ENCODE results near the gene MGMT. TPM values are rescaled to one million over a fixed set of nuclear protein-coding genes. Genes with fewer than 3 reads are reported as not detected.

The MGMT gene
- total and polyA plus RNA-seq, 2 of the 4 experiments (the other 2 are of a cell fraction), result 11.5 to 17.8 TPM

- ChIA-PET POLR2A (ENCODE audit: unreplicated experiment) (no interaction called here), CTCF (no interaction called here)
- no peak overlapping the region for H2AFZ ChIP-seq (replicated peaks; ENCODE audit: low read length, poor library complexity)
- no peak overlapping the region for H3K27ac ChIP-seq (ENCODE audit: insufficient read depth, low read length)
- H3K4me1 ChIP-seq (ENCODE audit: control insufficient read depth, insufficient read depth, low read length), result no peaks in the 10 kb centered on the region
- H2BK20ac ChIP-seq (ENCODE audit: low read depth, low read length), result no peak overlapping the region
- no peak overlapping the region for H2AK9ac ChIP-seq (replicated peaks; ENCODE audit: low read depth, low read length, poor library complexity)
- ATAC-seq (ENCODE audit: low read depth), result no peak
- 0 out of 2 replicates have a peak, but pooled peaks cover 2% of the 10 kb centered on the region for H3K9me3 ChIP-seq (ENCODE audit: control insufficient read depth, insufficient read depth, low read length)
- no peak overlapping the region for H3K14ac ChIP-seq (replicated peaks; ENCODE audit: low read depth, low read length)
- no peaks in the 10 kb centered on the region for H4K20me1 ChIP-seq (ENCODE audit: insufficient read depth, low read length)
- in situ Hi-C loops (cut with MboI; ENCODE audit: low sequenced_read_pairs) (no loop called here), intact Hi-C loops (cut with micrococcal nuclease) (no loop called here), dilution Hi-C loops (cut with HindIII; ENCODE audit: low sequenced_read_pairs, unreplicated experiment) (no loop called here)
- BruUV-seq (replicated peaks), result no TSS peak
- H4K8ac ChIP-seq (ENCODE audit: low read depth in 2 of 2, low read length in 2 of 2), result no peak overlapping the region
- TF ChIP-seq BHLHE40 (IDR thresholded peaks at IDR 0.05; ENCODE audit: low read depth, low read length), result no peak
- no peak for TF ChIP-seq RCOR1 (IDR thresholded peaks at IDR 0.05; ENCODE audit: insufficient replicate concordance, low read length)
- no peak for TF ChIP-seq POLR2A (IDR thresholded peaks at IDR 0.05; ENCODE audit: low read depth, low read length)
- TF ChIP-seq CTCF (conservative IDR thresholded peaks at IDR 0.05; ENCODE audit: low read depth, low read length), result no peak
- no peak for TF ChIP-seq SMC3 (IDR thresholded peaks at IDR 0.05; ENCODE audit: low read depth, low read length)
- TF ChIP-seq RAD21 (IDR thresholded peaks at IDR 0.05; ENCODE audit: low read length), result no peak
- no peak for TF ChIP-seq FOS (IDR thresholded peaks at IDR 0.05; ENCODE audit: low read depth, low read length)
- TF ChIP-seq CHD1 (IDR thresholded peaks at IDR 0.05; ENCODE audit: low read depth, low read length), result no peak
- no peak for TF ChIP-seq ELK1 (IDR thresholded peaks at IDR 0.05; ENCODE audit: borderline replicate concordance, low read depth, low read length)
- no peak for TF ChIP-seq MAZ (IDR thresholded peaks at IDR 0.05; ENCODE audit: borderline replicate concordance, low read depth, low read length)
- TF ChIP-seq MXI1 (IDR thresholded peaks at IDR 0.05; ENCODE audit: borderline replicate concordance, low read depth, low read length), result no peak
- TF ChIP-seq NFE2L2 (IDR thresholded peaks at IDR 0.05; ENCODE audit: low read depth, low read length), result no peak
- TF ChIP-seq MAFK (IDR thresholded peaks at IDR 0.05; ENCODE audit: low read depth, low read length), result no peak
- TF ChIP-seq CEBPB (IDR thresholded peaks at IDR 0.05; ENCODE audit: low read depth, low read length), result no peak
- TF ChIP-seq RFX5 (IDR thresholded peaks at IDR 0.05; ENCODE audit: low read depth, low read length), result no peak
- TF ChIP-seq USF2 (IDR thresholded peaks at IDR 0.05; ENCODE audit: low read depth, low read length), result no peak
- H2AK5ac ChIP-seq (ENCODE audit: low read depth, low read length), result no peak overlapping the region
- H3K4me2 ChIP-seq (ENCODE audit: low read depth, low read length), result no peak overlapping the region
- H4K91ac ChIP-seq (ENCODE audit: insufficient read depth, low read depth, low read length), result no peak overlapping the region
- H3K4ac ChIP-seq (ENCODE audit: low read depth, low read length), result no peak overlapping the region
- no peak for DNase-seq
- no peak overlapping the region for H2BK120ac ChIP-seq (ENCODE audit: low read depth, low read length)
- no CpG with 5 or more reads among the region's 11 CpGs for WGBS, 2 experiments (ENCODE audit: extremely low coverage in 2 of 2, insufficient read length in 1 of 2)
- no peaks in the 10 kb centered on the region for H3K79me1 ChIP-seq (ENCODE audit: low read depth in 1 of 2, low read length in 2 of 2)
- no peak overlapping the region for H3K18ac ChIP-seq (ENCODE audit: low read depth, low read length)
- no peaks in the 10 kb centered on the region for H3K9me1 ChIP-seq (ENCODE audit: insufficient read depth, low read length)
- H3K27me3 ChIP-seq (ENCODE audit: control insufficient read depth, insufficient read depth, low read length), result no peaks in the 10 kb centered on the region
- no peak overlapping the region for H3K9ac ChIP-seq (ENCODE audit: low read depth, low read length)
- no peaks in the 10 kb centered on the region for H3K36me3 ChIP-seq (ENCODE audit: control insufficient read depth, insufficient read depth, low read length)
- H2BK5ac ChIP-seq (ENCODE audit: low read depth, low read length, poor library complexity, severe bottlenecking), result no peak overlapping the region
- no peak overlapping the region for H3K56ac ChIP-seq (ENCODE audit: extremely low read depth, insufficient read depth, low read length)
- H3K4me3 ChIP-seq (ENCODE audit: insufficient read depth, low read depth, low read length), result no peak overlapping the region
- H3K23ac ChIP-seq (ENCODE audit: low read depth, low read length), result no peak overlapping the region
- no peak overlapping the region for H4K5ac ChIP-seq (ENCODE audit: low read depth, low read length)
- no peak overlapping the region for H2BK15ac ChIP-seq (ENCODE audit: low read depth, low read length)
Observed at GRCh38 chr10:129570185-129570584, 103.1 kb downstream of the MGMT start.

Measured in IMR-90 (cell line).